Loucy (cell line): ENCODE data around the gene SULT1C4.

ENCODE experiments used
- EZH2phosphoT487 ChIP-seq: fragments of 200-600 bp; IDR thresholded peaks from 2 replicates; pipeline ENCODE4 v1.6.1; 2018; ENCODE audit warnings: antibody characterized with exemption, mild to moderate bottlenecking, moderate library complexity, borderline replicate concordance
- TF ChIP-seq, protein P1 (sequence below): fragments of 200-600 bp; sonication (generic); conservative IDR thresholded peaks from 2 replicates; pipeline ENCODE4 v1.5.1; 2014; ENCODE audit warnings: mild to moderate bottlenecking, antibody characterized with exemption, low read length

GRCh38 chr2:108423067-108423466, 45.3 kb downstream of the SULT1C4 start:
- TF ChIP-seq, protein P1, sequence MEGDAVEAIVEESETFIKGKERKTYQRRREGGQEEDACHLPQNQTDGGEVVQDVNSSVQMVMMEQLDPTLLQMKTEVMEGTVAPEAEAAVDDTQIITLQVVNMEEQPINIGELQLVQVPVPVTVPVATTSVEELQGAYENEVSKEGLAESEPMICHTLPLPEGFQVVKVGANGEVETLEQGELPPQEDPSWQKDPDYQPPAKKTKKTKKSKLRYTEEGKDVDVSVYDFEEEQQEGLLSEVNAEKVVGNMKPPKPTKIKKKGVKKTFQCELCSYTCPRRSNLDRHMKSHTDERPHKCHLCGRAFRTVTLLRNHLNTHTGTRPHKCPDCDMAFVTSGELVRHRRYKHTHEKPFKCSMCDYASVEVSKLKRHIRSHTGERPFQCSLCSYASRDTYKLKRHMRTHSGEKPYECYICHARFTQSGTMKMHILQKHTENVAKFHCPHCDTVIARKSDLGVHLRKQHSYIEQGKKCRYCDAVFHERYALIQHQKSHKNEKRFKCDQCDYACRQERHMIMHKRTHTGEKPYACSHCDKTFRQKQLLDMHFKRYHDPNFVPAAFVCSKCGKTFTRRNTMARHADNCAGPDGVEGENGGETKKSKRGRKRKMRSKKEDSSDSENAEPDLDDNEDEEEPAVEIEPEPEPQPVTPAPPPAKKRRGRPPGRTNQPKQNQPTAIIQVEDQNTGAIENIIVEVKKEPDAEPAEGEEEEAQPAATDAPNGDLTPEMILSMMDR, result no peak
- no peak for TF ChIP-seq EZH2phosphoT487
